CD4-positive, alpha-beta T cell treated with Interferon alpha-2 for 1 hour (primary cell): ENCODE measurements around the gene CRCP.
"Not testable (repeated sequence)": the region's sequence is repeated elsewhere in the genome, so short reads cannot be mapped to it uniquely, and the experiment has no call there.

Experiments used
- DNase-seq, 2 donors: peaks; one replicate each; pipeline ENCODE4 v3.0.0-alpha.2; 2020 to 2022

The CRCP gene

DNA sequence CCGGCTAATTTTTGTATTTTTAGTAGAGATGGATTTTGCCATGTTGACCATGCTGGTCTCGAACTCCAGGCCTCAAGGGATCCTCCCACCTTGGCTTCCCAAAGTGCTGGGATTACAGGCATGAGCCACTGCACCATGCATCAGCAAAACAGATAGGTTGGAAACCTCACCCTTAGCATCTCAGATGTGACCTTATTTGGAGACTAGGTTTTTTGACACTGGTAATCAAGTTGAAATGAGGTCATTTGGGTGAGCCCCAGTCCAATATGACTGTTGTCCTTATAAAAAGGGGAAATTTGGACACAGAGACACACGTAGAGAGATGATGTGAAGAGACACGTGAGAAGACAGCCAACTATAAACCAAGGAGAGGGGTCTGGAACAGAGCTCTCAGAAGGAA is 48.0 kb downstream of the CRCP start:
- no peak for DNase-seq

DNA sequence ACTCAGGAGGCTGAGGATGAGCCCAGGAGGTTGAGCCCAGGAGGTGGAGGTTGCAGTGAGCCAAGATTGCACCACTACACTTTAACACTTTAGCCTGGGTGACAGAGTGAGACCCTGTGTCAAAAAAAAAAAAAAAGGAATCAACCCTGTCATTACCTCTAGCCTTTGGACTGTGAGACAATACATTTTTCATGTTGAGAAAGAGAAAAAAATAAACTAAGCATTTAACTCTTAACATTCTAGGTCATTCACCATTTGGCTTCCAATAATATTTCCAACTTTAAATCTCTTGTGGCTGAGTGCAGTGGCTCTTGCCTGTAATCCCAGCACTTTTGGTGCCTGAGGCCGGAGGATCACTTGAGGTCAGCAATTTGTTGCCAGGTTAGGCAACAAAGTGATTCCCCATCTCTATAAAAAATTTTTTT is 48.6 kb downstream of the CRCP start:
- no peak for DNase-seq

DNA sequence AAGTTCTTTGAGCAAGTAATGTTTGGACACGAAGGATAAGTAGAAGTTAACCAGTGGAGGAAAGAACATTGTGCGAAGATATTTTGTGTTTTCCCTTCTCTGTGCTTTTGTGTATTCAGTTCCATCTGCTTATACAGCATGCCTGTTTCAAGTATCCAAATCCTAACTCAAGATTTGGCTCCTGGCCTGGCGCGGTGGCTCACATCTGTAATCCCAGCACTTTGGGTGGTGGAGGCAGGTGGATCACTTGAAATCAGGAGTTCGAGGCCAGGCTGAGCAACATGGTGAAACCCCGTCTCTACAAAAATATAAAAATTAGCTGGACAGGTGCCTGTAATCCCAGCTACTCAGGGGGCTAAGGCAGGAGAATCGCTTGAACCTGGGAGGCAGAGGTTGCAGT is 49.7 kb downstream of the CRCP start:
- no peak for DNase-seq

DNA sequence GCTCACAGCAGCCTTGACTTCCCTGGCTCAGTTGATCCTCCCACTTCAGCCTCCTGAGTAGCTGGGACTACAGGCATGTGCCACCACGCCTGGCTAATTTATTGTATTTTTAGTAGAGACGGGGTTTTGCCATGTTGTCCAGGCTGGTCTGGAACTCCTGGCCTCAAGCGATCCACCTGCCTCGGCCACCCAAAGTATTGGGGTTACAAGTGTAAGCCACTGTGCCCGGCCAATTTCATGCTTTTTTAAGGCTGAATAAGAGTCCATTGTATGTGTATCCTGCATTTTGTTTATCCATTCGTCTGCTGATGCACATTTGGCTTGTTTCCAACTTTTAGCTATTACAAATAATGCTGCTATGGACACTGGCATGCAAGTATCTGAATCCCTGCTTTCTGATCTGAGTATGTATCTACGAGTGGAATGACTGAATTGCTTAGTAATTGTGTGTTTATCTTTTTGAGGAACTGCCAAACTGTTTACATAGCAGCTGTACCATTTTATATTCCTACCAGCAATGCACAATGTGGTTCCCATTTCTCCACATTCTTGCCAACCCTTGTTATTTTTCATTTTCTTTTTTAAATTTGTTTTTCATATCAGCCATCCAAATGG is 53.2 kb downstream of the CRCP start:
- no peak for DNase-seq

DNA sequence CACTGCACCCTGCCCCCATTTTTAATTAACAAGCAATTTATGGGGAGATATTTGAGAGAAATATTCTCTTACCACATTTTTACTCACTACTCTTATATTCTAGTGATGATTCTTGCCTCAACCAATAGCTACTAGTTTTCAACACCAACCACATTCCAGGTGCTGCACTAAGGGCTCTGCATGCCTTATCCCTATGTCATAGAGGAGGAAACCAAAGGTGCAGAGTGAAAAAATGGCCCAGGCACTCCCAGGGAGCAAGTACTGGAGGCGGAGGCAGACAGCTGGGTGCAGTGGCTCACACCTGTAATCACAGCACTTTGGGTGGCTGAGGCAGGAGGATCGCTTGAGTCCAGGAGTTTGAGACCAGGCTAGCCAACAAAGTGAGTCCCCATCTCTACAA is 55.0 kb downstream of the CRCP start:
- DNase-seq = no peak

DNA sequence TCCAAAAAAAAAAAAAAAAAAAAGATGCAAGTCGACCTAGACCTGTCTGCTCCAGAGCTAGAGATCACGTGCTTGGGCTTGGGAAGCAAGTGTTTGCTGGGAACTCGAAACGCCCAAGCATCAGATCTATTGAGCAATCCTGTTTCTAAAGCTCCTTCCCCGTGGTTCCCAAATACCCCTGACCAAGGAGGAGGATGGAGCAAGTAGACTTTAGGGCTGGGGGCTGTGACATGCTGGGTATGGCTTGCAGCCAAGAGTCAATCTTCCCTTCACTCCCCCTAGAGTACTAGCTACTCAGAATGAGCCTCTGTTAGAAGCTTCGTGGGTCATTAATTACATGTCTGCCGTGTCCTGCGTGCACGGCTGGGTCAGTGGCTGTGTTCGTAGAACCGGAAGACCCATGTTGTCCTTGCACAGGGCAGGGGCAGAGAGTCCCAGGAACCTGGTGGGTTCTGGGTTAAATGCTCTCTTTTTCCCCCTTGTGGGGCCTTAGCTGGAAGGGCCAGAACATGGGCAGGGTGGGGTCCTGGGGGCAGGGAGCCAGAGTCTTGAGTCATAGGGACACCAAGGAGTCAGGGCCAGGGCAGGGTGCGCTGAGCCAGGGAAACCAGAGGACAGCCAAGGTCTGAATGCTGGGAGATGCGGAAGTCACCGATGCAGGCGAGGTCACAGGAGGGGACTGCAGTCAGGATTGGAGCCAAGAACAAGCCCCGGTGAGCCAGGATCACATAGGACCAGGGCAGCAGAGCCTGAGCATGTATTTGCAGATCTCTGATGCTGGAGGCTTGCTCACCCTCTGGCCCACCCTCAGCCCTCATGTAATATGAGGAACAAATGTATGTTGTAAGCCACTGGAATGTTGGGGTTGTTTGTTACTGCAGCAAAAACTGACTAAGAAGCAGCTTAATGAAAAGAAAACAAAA is 55.9 kb downstream of the CRCP start:
- no peak for DNase-seq

DNA sequence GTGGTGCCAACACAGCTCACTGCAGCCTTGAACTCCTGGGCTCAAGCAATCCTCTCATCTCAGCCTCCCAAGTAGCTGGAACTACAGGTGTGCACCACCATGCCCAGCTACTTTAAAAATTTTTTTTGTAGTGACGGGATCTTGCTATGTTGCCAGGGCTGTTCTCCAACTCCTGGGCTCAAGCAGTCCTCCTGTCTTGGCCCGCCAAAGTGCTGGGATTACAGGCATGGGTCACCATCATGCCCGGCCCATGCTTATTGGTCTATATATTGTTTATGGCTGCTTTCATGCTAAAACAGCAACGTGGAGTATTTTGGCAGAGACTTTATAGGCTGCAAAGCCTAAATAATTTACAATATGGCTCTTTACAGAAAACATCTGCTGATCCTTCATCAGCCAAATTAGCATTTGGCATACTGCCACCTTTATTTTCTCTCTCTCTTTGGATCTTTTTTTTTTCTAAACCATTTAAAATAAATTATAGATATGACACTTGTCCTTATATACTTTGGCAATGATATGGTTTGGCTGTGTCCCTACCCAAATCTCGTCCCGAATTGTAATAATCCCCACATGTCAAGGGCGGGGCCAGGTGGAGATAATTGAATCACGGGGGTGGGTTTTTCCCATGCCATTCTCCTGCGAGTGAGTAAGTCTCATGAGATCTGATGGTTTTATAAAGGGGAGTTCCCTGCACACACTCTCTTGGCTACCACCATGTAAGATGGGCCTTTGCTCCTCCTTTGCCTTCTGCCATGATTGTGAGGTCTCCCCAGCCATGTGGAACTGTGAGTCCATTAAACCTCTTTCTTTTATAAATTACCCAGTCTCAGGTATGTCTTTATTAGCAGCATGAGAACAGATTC is 58.1 kb downstream of the CRCP start:
- not testable (repeated sequence) for DNase-seq

DNA sequence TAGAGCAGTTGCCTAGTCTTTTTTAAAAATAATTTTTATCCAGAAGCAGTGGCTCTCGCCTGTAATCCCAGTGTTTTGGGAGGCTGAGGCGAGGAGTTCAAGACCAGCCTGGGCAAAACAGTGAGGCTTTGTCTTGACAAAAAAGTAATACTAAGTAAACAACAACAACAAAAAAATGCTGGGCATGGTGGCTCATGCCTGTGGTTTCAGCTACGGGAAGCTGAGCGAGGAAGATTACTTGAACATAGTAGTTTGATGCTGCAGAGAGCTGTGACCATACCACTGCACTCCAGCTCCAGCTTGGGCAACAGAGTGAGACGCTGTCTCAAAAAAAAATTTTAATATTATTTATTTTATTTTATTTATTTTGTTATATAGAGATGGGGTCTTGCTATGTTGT is 59.2 kb downstream of the CRCP start:
- no peak for DNase-seq

DNA sequence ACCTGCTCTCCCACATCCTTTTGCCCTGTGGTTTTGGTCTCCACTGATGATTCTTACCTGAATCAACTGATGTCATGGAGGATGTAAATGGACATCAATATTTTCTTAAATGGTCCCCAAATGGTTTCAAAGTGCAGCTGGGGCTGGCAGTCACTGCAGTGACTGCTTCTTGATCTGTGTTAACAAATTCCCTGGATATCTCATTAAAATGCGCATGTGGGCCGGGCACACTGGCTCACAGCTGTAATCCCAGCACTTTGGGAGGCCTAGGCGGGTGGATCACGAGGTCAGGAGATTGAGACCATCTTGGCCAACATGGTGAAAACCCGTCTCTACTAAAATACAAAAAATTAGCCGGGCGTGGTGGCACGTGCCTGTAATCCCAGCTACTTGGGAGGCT is 60.4 kb downstream of the CRCP start:
- DNase-seq = not testable (repeated sequence)

DNA sequence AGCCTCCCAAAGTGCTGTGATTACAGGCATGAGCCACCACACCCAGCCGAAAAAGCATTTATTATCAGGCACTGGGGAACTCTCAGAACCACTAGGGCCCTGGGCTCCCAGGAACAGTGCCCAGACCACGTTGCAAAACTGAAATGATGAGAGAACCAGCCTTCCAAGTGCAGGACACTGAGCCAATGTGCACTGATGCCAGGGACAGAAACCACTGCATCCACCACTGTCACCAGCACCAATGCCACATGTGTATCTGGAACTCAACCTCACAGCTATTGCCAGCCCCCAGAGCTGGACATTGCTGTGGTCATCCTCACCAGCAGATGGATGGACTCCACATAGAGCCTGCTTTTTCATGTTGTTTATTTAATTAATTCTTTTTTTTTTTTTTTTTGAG is 62.3 kb downstream of the CRCP start:
- no peak for DNase-seq

DNA sequence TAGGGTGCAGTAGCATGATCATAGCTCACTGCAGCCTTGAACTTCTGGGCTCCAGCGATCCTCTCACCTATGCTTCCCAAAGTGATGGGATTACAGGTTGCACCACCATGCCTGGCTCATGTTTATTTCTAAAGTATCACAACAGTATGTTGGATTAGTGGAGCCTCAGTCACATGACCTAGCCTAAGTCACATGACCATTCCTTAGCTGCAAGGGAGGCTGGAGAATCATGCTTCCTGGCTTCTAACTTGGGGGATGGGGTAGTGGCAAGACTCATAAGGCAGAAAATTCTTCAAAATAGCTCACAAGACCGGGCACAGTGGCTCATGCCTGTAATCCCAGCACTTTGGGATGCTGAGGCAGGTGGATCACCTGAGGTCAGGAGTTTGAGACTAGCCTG is 63.6 kb downstream of the CRCP start:
- DNase-seq = no peak

DNA sequence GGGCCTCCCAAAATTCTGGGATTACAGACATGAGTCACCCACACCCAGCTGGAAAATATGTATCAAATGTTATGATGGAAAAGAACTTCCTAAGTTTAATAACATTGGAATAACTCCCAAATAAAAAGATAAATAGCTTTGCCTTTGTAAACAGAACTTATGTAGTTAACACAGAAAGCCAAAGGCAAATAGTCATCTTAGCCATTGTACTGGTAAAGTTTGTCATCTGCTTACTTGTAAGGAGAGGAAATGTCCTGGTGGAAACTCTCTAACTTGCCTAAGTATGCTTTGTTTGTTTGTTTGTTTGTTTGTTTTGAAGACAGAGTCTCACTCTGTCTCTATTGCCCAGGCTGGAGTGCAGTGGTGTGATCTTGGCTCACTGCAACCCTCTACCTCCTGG is 66.7 kb downstream of the CRCP start:
- DNase-seq = no peak

DNA sequence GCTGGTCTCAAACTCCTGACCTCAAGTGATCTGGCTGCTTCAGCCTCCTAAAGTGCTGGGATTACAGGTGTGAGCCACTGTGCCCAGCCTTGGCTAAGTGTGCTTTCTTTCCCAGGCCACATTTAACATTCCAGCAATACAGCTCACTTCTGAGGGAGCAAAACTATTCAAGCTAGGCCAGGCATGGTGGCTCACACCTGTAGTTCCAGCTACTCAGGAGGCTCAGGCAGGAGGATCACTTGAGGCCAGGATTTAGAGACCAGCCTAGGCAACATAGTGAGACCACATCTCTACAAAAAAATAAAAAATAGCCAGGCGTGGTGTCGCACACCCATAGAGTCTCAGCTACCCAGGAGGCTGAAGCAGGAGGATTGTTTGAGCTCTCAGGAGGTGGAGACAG is 67.2 kb downstream of the CRCP start:
- no peak for DNase-seq

DNA sequence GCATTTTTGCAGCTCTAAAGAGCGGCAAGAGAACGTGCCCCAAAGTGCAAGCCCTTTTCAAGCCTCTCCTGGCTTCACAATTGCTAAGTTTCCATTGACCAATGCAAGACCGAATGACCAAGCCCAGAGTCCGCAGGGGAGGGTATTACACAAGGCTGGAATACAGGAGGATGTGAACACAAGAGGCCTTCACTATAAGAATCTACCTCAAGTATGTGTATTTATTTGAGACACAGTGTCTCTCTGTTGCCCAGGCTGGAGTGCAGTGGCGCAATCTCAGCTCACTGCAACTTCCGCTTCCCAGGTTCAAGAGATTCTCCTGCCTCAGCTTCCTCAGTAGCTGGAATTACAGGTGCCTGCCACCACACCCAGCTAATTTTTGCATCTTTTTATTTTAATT is 68.3 kb downstream of the CRCP start:
- DNase-seq = no peak

DNA sequence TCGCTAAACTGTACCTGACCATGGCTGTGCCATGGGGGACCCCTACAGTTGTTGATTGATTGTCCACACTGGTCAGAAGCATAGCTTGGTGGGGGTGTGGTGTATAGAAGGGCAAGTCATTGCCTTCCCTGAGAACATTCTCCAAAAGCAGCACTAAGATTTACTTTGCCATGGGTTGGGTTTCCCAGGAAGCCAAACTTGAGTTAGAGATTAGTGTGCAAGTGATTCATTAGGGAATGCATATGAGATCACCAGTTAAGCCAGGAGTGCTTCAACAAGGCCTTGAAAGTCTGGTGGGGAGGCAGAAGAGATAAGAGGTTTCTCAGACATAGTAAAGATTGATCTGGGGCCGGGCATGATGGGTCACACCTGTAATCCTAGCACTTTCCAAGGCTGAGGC is 69.1 kb downstream of the CRCP start:
- no peak for DNase-seq

DNA sequence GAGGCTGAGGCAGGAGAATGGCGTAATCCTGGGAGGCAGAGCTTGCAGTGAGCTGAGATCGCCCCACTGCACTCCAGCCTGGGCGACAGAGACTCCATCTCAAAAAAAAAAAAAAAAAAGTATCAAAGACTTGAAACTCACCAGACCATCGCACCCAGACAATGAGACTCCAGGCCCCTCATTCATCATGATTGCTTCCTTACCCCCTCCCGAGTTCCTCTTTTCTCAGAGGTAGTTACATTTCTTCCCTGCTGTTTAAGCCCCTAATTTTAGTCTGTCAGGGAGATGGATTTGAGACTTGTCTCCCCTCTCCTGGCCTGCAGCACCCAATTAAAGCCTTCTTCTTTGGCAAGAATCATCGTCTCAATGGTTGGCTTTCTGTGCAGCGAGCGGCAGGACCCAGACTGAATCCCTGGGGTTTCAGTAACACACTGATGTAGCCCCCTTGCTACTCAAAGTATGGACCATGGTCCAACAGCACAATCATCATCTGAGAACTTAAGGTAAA is 71.1 kb downstream of the CRCP start:
- DNase-seq = no peak

DNA sequence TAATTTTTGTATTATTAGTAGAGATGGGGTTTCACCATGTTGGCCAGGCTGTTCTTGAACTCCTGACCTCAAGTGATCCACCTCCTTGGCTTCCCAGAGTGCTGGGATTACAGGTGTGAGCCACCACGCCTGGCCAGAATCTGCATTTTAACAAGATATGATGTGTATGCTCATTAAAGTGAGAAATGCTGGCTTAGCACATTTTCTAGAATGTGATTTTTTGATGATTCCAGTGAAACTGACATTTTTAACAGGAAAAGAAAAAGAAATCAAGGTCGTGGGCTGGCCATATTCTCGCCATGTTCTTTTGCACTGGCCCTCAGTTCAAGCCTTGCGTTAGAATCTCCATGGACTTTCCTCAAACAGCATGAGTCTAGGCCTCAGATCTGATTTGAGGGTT is 72.3 kb downstream of the CRCP start:
- DNase-seq = no peak

DNA sequence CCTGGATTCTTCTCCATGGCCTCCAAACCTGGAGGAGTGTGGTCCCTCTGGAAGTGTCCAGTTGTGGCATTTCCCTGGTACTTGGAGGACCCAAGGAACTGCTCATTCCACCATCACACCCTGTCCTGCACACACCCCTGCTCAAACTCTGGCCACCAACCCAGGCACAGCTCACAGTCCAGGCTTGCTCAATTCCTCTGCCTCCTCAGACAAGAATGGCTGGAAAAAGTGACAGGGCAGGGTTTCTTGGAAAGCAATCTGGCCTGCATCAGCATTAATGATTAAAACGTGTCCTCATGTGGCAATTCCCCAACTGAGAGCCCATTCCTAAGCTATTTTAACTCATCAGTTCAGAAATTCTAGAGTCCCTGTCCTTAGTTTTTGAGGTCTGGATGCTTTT is 73.3 kb downstream of the CRCP start:
- no peak for DNase-seq

DNA sequence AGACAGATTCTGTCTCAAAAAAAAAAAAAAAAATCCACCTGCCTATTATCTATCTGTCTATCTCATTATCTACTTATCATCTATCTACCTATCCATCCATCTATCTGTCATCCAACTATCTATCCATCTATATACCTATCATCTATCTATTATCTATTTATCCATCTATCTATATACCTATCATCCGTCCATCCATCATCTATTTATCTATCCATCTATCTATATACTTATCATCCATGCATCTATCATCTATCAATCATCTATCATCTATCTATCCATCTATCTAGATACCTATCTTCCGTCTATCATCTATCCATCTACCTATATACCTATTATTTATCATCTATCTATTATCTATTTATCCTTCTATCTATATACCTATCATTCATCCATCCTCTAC is 74.0 kb downstream of the CRCP start:
- DNase-seq = no peak

DNA sequence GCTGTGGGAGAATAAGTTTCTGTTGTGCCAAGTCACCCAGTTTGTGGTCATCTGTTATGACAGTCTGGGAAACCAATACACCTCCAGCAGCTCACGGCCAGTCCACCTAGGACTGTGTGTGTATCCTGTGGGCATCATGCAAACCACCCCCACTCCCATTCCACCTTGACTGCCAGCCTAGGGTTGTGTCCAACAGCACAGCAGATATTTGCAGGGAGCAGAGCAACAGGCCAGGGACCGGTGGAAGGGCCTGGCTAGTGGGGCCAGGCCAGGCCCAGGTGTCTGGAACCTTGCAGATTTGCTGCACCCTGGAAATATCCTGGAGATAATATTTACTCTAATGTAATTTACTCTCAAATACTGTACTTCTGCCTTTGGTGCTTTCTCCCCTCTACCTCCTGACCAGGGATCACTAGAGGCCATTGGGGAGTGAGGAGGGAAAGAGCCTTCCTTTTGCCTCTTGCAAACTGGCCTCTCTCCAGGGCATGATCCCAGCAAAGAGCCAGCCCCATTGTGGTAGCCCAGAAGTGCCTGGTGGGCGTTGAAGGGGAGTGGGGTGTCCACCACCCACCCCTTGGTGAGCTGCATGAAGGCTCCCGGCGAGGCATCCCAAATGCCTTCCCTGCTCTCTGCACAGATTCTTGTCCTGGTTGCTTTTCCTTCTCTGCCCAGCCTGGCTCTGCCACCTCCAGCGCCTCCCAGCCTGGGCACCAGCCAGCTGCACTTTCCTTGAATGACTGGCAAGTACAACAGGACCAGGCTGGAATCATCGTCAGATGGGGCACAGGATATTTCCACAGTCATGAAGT is 75.3 kb downstream of the CRCP start:
- DNase-seq = no peak

DNA sequence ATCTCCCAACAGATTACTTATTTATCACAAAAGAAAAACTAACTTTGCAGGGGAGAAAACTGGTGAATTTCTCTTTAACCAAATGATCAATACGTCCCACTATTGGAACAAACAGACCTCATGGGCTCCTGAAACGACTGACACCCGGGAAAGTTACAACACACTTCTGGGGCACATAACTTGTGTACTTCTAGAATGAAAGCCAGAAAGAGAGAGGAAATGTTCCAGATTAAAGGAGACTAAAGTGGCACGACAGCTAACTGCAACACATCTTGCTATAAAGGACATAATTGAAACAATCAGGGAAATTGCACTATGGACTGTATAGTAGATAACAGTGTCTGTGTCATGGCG is 75.8 kb downstream of the CRCP start:
- DNase-seq = no peak

DNA sequence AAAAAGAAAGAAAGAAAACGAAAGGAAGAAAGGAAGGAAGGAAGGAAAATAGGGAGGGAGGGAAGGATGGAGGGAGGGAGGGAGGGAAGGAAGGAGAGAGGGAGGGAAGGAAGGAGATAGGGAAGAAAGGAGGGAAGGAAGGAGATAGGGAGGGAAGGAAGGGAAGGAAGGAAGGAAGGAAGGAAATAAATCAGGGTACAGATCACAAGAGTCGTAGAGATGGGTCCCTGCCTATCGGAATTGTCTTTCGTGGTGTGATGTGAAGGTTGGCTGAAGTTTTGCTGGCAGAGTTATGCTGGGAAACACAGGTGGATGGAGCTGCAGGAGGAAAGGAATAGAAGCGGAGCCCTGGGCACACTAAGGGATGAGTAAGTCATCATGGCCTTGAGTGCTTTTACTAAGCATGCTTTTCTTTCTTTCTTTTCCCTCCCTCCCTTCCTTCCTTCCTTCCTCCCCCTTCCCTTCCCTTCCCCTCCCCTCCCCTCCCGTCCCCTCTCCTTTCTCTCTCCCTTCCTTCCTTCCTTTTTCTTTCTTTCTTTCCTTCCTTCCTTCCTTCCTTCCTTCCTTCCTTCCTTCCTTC is 78.6 kb downstream of the CRCP start:
- DNase-seq = no peak
